ENCODE results near the gene NEBL.

NEBL gene

DNA sequence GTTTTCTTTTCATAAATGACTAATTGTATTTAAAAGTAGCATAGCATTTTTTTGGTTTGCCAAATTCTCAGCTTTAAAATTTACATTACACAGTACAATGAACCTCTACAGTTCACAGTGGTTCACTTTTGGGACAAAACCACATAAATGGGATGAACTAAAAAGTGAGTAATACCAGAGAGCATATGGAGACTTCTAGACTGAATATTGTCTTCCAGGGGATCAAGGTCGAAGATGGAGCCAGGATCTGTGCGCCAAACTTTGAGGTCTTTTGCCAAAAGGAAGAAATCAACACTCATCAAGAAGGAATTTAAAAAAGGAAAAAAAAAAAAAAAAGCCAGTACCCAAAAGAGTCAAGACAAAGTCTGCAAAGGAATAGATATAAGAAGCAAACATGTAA, 87.5 kb downstream of the NEBL start:
- no peak overlapping the region for H3K4me3 ChIP-seq (ENCODE audit: low read length in 2 of 2)
- no peak overlapping the region for H3K9ac ChIP-seq (ENCODE audit: low read depth in 1 of 2, low read length in 2 of 2)
- H3K27me3 ChIP-seq (ENCODE audit: control insufficient read depth in 2 of 2, insufficient read depth in 2 of 2, low read length in 2 of 2), result no peaks in the 10 kb centered on the region
- H3K4me1 ChIP-seq (ENCODE audit: control insufficient read depth in 2 of 2, insufficient read depth in 2 of 2, low read length in 2 of 2), result no peaks in the 10 kb centered on the region
- H3K27ac ChIP-seq (ENCODE audit: low read depth in 2 of 2, low read length in 2 of 2), result no peak overlapping the region
- H3K36me3 ChIP-seq (ENCODE audit: control insufficient read depth in 2 of 2, insufficient read depth in 2 of 2, low read length in 2 of 2), result no peaks in the 10 kb centered on the region
- no peaks in the 10 kb centered on the region for H3K9me3 ChIP-seq (ENCODE audit: control insufficient read depth in 2 of 2, low read length in 2 of 2)

DNA sequence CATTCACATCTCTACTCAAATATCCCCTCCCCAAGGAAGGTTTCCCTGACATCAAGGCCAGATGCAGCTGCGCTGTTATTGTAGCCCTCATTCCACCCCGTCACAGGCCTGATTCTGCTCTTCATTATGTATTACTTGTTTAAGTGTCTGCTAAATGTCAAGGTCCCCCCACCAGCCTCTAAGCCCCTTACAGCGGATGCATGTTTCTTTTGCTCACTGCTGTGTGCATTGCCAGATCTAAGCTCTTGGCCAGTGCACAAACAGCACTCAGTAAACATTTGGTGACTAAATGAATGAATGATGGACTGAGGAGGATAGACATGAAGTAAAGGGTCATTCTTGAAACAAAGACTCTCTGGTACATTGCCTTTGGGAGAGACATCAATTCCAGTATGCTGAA, 90.6 kb downstream of the NEBL start:
- no peaks in the 10 kb centered on the region for H3K4me1 ChIP-seq (ENCODE audit: control insufficient read depth in 2 of 2, insufficient read depth in 2 of 2, low read length in 2 of 2)
- H3K9ac ChIP-seq (ENCODE audit: low read depth in 1 of 2, low read length in 2 of 2), result no peak overlapping the region
- no peak overlapping the region for H3K4me3 ChIP-seq (ENCODE audit: low read length in 2 of 2)
- no peaks in the 10 kb centered on the region for H3K36me3 ChIP-seq (ENCODE audit: control insufficient read depth in 2 of 2, insufficient read depth in 2 of 2, low read length in 2 of 2)
- H3K27me3 ChIP-seq (ENCODE audit: control insufficient read depth in 2 of 2, insufficient read depth in 2 of 2, low read length in 2 of 2), result no peaks in the 10 kb centered on the region
- H3K9me3 ChIP-seq (ENCODE audit: control insufficient read depth in 2 of 2, low read length in 2 of 2), result no peaks in the 10 kb centered on the region
- H3K27ac ChIP-seq (ENCODE audit: low read depth in 2 of 2, low read length in 2 of 2), result no peak overlapping the region

DNA sequence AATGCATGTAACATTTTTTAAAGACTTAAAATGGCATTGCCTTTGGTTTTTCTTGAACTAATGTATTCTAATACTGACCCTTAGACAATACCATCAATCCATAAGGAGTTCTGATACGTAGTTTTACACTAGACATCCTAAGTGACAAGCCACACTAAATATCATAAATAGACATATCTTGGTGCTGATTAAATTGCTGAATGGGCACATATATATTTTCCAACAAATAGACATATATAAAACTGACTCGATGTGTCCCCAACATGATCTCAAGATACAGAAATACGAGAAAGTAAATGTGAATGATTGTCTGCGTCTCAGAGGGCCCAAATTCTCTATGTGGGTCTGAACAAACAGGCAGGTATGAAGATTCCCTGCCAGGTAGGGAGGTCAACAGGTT, 99.8 kb downstream of the NEBL start:
- H3K27ac ChIP-seq (ENCODE audit: low read depth in 2 of 2, low read length in 2 of 2), result no peak overlapping the region

DNA sequence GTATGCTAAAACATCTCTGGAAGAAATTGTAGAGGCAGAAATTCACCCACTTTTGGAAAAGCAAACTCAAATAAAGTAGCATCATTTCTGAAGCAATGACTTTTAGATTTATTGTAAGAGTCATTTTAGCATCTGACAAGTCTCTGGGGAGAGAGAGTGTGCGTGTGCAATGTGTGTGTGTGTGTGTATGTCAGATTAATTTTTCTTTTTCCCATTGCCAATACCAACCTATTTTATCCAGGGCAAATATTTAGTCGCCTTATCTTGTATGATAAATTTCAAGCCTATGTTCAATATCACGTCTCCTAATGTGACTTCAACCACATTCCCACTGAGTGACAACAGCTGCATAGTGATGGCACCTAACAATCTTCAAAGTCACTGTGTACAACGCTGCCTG, 101.7 kb downstream of the NEBL start:
- Histone ChIP-seq H3K4me3 (ENCODE audit: low read length in 2 of 2) (no peak overlapping the region), H3K4me1 (ENCODE audit: control insufficient read depth in 2 of 2, insufficient read depth in 2 of 2, low read length in 2 of 2) (no peaks in the 10 kb centered on the region), H3K27ac (ENCODE audit: low read depth in 2 of 2, low read length in 2 of 2) (no peak overlapping the region), H3K27me3 (ENCODE audit: control insufficient read depth in 2 of 2, insufficient read depth in 2 of 2, low read length in 2 of 2) (no peaks in the 10 kb centered on the region), H3K36me3 (ENCODE audit: control insufficient read depth in 2 of 2, insufficient read depth in 2 of 2, low read length in 2 of 2) (no peaks in the 10 kb centered on the region), H3K9me3 (ENCODE audit: control insufficient read depth in 2 of 2, low read length in 2 of 2) (no peaks in the 10 kb centered on the region), H3K9ac (ENCODE audit: low read depth in 1 of 2, low read length in 2 of 2) (no peak overlapping the region)

More for the DNA sequence above, 99.8 kb downstream of the NEBL start:
- Histone ChIP-seq H3K9ac (ENCODE audit: low read depth in 1 of 2, low read length in 2 of 2) (no peak overlapping the region), H3K4me3 (ENCODE audit: low read length in 2 of 2) (no peak overlapping the region), H3K36me3 (ENCODE audit: control insufficient read depth in 2 of 2, insufficient read depth in 2 of 2, low read length in 2 of 2) (no peaks in the 10 kb centered on the region), H3K4me1 (ENCODE audit: control insufficient read depth in 2 of 2, insufficient read depth in 2 of 2, low read length in 2 of 2) (no peaks in the 10 kb centered on the region), H3K9me3 (ENCODE audit: control insufficient read depth in 2 of 2, low read length in 2 of 2) (no peaks in the 10 kb centered on the region), H3K27me3 (ENCODE audit: control insufficient read depth in 2 of 2, insufficient read depth in 2 of 2, low read length in 2 of 2) (no peaks in the 10 kb centered on the region)

DNA sequence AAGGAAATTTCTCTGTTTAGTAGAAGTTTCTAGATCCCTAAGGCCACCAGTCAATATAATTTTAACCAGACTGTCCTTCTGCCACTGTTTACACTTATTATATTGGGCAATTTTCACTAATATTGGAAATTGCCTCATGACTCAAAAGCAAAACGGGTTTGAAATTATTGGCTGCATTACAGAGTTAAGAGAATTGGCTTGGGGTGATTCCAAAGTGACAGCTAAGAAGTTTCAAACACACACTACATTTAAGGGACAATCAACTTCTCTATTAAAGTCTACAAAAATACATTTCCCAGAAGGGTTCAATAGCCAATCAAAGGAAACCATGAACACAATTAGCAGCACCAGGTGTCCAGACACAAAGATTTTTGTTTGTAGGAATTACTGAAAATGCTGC, 111.9 kb downstream of the NEBL start:
- Histone ChIP-seq H3K27me3 (ENCODE audit: control insufficient read depth in 2 of 2, insufficient read depth in 2 of 2, low read length in 2 of 2) (no peaks in the 10 kb centered on the region), H3K4me1 (ENCODE audit: control insufficient read depth in 2 of 2, insufficient read depth in 2 of 2, low read length in 2 of 2) (no peaks in the 10 kb centered on the region), H3K9me3 (ENCODE audit: control insufficient read depth in 2 of 2, low read length in 2 of 2) (no peaks in the 10 kb centered on the region), H3K36me3 (ENCODE audit: control insufficient read depth in 2 of 2, insufficient read depth in 2 of 2, low read length in 2 of 2) (no peaks in the 10 kb centered on the region), H3K9ac (ENCODE audit: low read depth in 1 of 2, low read length in 2 of 2) (no peak overlapping the region), H3K4me3 (ENCODE audit: low read length in 2 of 2) (no peak overlapping the region), H3K27ac (ENCODE audit: low read depth in 2 of 2, low read length in 2 of 2) (no peak overlapping the region)

DNA sequence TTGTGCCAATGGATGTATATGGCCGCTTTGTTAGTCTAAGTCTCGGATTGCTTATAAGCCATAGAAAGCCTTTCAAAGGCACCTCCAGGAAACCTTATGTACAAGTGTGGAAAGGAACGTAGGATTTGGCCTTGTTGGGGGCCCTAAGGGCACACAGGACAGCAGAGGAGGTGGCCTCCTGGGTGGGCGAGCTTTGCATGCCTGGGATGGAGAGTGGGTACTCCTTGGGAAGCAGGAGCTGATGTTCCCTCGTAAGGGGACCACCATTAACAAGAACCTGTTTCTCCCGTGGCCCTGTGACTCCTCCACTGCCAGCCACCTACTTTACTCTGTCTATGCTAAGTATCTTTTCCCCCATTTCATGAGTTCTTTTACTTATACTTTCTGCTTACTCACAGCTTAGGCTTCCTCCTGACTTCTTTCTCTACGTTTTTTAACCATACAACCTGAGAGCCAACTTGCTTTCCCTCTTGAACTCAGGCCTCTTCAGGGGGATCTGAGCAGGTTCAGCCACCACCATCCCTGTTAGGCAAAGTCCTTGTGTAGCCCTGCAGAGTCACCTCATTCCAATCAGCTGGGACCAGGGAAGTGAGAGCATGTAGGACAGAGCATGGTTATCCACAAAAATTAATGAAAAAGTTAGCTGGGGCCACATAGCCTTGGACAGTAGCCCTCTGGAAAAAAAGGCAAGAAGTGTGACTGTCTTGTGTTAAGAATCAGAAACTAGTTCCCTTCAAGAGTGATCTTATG, 118.9 kb downstream of the NEBL start:
- Histone ChIP-seq H3K36me3 (ENCODE audit: control insufficient read depth in 2 of 2, insufficient read depth in 2 of 2, low read length in 2 of 2) (no peaks in the 10 kb centered on the region), H3K9me3 (ENCODE audit: control insufficient read depth in 2 of 2, low read length in 2 of 2) (no peaks in the 10 kb centered on the region), H3K9ac (ENCODE audit: low read depth in 1 of 2, low read length in 2 of 2) (no peak overlapping the region), H3K27me3 (ENCODE audit: control insufficient read depth in 2 of 2, insufficient read depth in 2 of 2, low read length in 2 of 2) (no peaks in the 10 kb centered on the region), H3K27ac (ENCODE audit: low read depth in 2 of 2, low read length in 2 of 2) (no peak overlapping the region), H3K4me3 (ENCODE audit: low read length in 2 of 2) (no peak overlapping the region), H3K4me1 (ENCODE audit: control insufficient read depth in 2 of 2, insufficient read depth in 2 of 2, low read length in 2 of 2) (no peaks in the 10 kb centered on the region)

DNA sequence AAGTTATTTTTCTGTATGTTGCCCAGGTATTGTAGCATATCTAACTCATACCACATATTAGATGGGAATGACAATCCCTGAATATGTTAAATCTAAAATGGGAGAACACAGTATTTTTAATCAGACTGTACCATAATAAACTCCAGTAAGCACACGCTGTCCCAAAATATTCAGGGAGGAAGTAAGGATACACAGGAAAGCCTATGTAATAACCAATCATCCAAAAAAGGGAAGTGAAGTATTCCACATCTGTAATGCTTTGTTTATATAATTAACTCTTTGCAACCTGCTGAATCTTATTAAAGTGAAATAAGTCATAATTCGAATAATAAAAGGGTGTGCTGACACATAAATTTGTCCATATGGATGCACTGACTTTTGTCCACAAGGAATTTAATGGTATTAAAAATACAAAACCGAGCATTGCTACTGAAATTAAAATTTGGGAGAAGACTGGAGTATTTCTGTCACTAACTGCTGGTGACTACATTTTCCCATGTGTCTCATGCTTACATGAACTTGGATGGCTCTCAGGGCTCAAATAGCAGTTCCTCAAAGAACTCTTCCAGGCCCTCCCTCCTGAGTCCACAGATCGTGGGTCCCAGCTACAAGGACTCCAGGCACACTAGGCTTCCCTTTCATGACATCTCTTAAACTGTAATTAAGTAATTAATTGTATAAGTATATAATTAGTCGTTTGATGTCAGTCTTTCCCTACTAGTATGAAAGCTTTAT, 120.6 kb downstream of the NEBL start:
- H3K9me3 ChIP-seq (ENCODE audit: control insufficient read depth in 2 of 2, low read length in 2 of 2), result no peaks in the 10 kb centered on the region
- H3K27me3 ChIP-seq (ENCODE audit: control insufficient read depth in 2 of 2, insufficient read depth in 2 of 2, low read length in 2 of 2), result no peaks in the 10 kb centered on the region
- no peak overlapping the region for H3K9ac ChIP-seq (ENCODE audit: low read depth in 1 of 2, low read length in 2 of 2)
- no peaks in the 10 kb centered on the region for H3K4me1 ChIP-seq (ENCODE audit: control insufficient read depth in 2 of 2, insufficient read depth in 2 of 2, low read length in 2 of 2)
- no peaks in the 10 kb centered on the region for H3K36me3 ChIP-seq (ENCODE audit: control insufficient read depth in 2 of 2, insufficient read depth in 2 of 2, low read length in 2 of 2)
- no peak overlapping the region for H3K4me3 ChIP-seq (ENCODE audit: low read length in 2 of 2)
- no peak overlapping the region for H3K27ac ChIP-seq (ENCODE audit: low read depth in 2 of 2, low read length in 2 of 2)

DNA sequence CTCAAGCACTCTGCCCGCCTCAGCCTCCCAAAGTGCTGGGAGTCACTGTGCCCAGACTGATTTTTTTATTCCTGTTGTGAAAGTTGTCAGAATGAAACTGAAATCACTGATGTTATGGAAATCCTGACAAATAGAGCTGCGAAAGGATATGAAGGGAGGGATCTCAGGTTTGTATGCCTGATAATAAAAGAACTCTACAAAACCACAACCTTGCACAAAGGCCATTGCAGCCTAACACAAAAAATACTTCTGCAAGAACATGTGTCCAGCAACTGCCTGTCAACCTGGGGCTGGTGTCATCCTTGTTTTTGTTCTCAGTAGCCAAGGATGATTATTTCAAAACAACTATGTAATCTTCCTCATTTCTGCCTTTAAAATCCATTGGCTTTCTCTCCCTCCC, 126.1 kb downstream of the NEBL start:
- Histone ChIP-seq H3K4me1 (ENCODE audit: control insufficient read depth in 2 of 2, insufficient read depth in 2 of 2, low read length in 2 of 2) (no peaks in the 10 kb centered on the region), H3K27ac (ENCODE audit: low read depth in 2 of 2, low read length in 2 of 2) (no peak overlapping the region), H3K36me3 (ENCODE audit: control insufficient read depth in 2 of 2, insufficient read depth in 2 of 2, low read length in 2 of 2) (no peaks in the 10 kb centered on the region), H3K9ac (ENCODE audit: low read depth in 1 of 2, low read length in 2 of 2) (no peak overlapping the region), H3K4me3 (ENCODE audit: low read length in 2 of 2) (no peak overlapping the region), H3K9me3 (ENCODE audit: control insufficient read depth in 2 of 2, low read length in 2 of 2) (no peaks in the 10 kb centered on the region), H3K27me3 (ENCODE audit: control insufficient read depth in 2 of 2, insufficient read depth in 2 of 2, low read length in 2 of 2) (no peaks in the 10 kb centered on the region)

DNA sequence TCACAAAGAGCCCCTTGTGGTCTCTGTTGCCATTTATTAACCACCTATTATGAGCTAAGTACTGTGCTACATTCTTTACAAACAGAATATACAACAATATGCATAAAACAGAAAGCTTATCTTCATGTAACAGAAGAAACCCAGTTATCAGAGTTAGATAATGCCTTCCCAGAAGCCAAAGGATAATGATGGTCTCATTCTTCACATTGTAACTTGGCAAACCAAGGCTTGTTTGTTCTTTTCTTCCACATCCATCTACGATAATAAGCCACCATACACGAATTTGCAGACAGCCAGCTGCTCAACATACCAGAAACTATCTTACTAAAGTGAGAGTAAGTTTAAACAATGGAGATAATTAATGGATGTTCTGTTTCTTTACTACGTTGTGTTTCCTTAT, 127.6 kb downstream of the NEBL start:
- Histone ChIP-seq H3K27me3 (ENCODE audit: control insufficient read depth in 2 of 2, insufficient read depth in 2 of 2, low read length in 2 of 2) (no peaks in the 10 kb centered on the region), H3K4me3 (ENCODE audit: low read length in 2 of 2) (no peak overlapping the region), H3K27ac (ENCODE audit: low read depth in 2 of 2, low read length in 2 of 2) (no peak overlapping the region), H3K36me3 (ENCODE audit: control insufficient read depth in 2 of 2, insufficient read depth in 2 of 2, low read length in 2 of 2) (no peaks in the 10 kb centered on the region), H3K4me1 (ENCODE audit: control insufficient read depth in 2 of 2, insufficient read depth in 2 of 2, low read length in 2 of 2) (no peaks in the 10 kb centered on the region), H3K9ac (ENCODE audit: low read depth in 1 of 2, low read length in 2 of 2) (no peak overlapping the region), H3K9me3 (ENCODE audit: control insufficient read depth in 2 of 2, low read length in 2 of 2) (no peaks in the 10 kb centered on the region)

DNA sequence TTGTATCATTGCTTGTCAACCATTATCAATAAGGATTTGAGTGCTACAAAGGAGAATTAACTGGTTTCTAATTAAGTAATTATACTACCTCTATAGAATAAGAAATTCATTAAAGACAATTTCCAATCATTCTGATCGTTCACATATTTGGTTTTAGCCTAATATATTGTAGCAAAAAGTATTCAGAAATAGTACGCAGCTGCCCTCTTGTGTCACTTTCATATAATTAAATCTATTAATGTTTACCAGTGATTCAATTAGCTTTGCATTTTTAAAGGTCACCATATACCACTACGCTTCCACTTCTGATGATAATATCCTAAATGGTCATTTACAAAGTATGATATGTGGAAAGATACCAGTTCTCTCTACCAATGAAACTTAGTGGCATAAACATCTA, 128.3 kb downstream of the NEBL start:
- no peak overlapping the region for H3K9ac ChIP-seq (ENCODE audit: low read depth in 1 of 2, low read length in 2 of 2)
- H3K4me1 ChIP-seq (ENCODE audit: control insufficient read depth in 2 of 2, insufficient read depth in 2 of 2, low read length in 2 of 2), result no peaks in the 10 kb centered on the region
- no peaks in the 10 kb centered on the region for H3K27me3 ChIP-seq (ENCODE audit: control insufficient read depth in 2 of 2, insufficient read depth in 2 of 2, low read length in 2 of 2)
- H3K9me3 ChIP-seq (ENCODE audit: control insufficient read depth in 2 of 2, low read length in 2 of 2), result no peaks in the 10 kb centered on the region
- H3K4me3 ChIP-seq (ENCODE audit: low read length in 2 of 2), result no peak overlapping the region
- no peak overlapping the region for H3K27ac ChIP-seq (ENCODE audit: low read depth in 2 of 2, low read length in 2 of 2)
- no peaks in the 10 kb centered on the region for H3K36me3 ChIP-seq (ENCODE audit: control insufficient read depth in 2 of 2, insufficient read depth in 2 of 2, low read length in 2 of 2)
